B cell (primary cell): ENCODE measurements around the gene ALKAL2. TPM values are rescaled to one million over a fixed set of nuclear protein-coding genes. Genes with fewer than 3 reads are reported as not detected.

Experiments
- ATAC-seq: fragments of 200-7000 bp; cut with Tn5 transposase; one replicate; pipeline ENCODE4 v1.10.0; 2021; ENCODE audit warnings: low read depth, mild to moderate bottlenecking, moderate number of reproducible peaks, moderate library complexity
- CTCF ChIA-PET: fragments of 350-600 bp; sonication (Branson Sonifier 250); formaldehyde crosslinking; loops from one replicate; lab custom pipeline; 2021; ENCODE audit warnings: antibody characterized with exemption, inconsistent platforms; lab: Charles Lee
- POLR2A ChIA-PET: fragments of 350-600 bp; sonication (Branson Sonifier 250); formaldehyde crosslinking; loops from one replicate; lab custom pipeline; 2021; ENCODE audit warnings: antibody characterized with exemption; lab: Charles Lee
- DNase-seq: peaks from one replicate; pipeline ENCODE4 v3.0.0; 2013
- H2AFZ ChIP-seq: 2 replicates; pipeline ENCODE4 v1.6.1; 2012; ENCODE audit warnings: mild to moderate bottlenecking, low read depth, low read length; ENCODE audit not compliant: insufficient read depth, poor library complexity, severe bottlenecking
- H3K27ac ChIP-seq, 2 donors: 1 replicate in 1 of 2; 2 replicates in 1 of 2; pipeline ENCODE4 v1.5.1; 2012 to 2013; ENCODE audit warnings: low read length in 2 of 2, mild to moderate bottlenecking in 2 of 2, moderate library complexity in 1 of 2
- H3K27me3 ChIP-seq, 4 experiments: fragments of 200-600 bp in 1 of 4; sonication (generic) in 1 of 4; replicated peaks in 1 of 4; 1 replicate in 2 of 4; 2 replicates in 2 of 4; pipeline versions ENCODE4 v1.6.1 to v1.7.0; 2013 to 2016; ENCODE audit warnings: low read length in 3 of 4, mild to moderate bottlenecking in 2 of 4, mixed read lengths in 1 of 4, moderate library complexity in 1 of 4; ENCODE audit not compliant: insufficient read depth in 4 of 4, control insufficient read depth in 3 of 4; ENCODE audit errors: control extremely low read depth in 1 of 4
- H3K36me3 ChIP-seq, 2 experiments: replicated peaks in 1 of 2; 1 replicate in 1 of 2; 2 replicates in 1 of 2; pipeline versions ENCODE4 v1.6.1 to v1.7.1; 2013; ENCODE audit warnings: low read length in 1 of 2; ENCODE audit not compliant: insufficient read depth in 2 of 2, control insufficient read depth in 1 of 2; ENCODE audit errors: control extremely low read depth in 1 of 2, extremely low read depth in 1 of 2
- H3K4me1 ChIP-seq, 2 donors: fragments of 200-600 bp in 1 of 2; sonication (generic) in 1 of 2; 1 replicate in 1 of 2; 2 replicates in 1 of 2; pipeline versions ENCODE4 v1.5.1 to v1.6.1; 2013 to 2017; ENCODE audit warnings: low read length in 2 of 2; ENCODE audit not compliant: control insufficient read depth in 2 of 2, insufficient read depth in 2 of 2
- H3K4me2 ChIP-seq: replicated peaks from 2 replicates; pipeline ENCODE3; 2012; ENCODE audit warnings: mild to moderate bottlenecking, low read depth, low read length; ENCODE audit not compliant: poor library complexity, severe bottlenecking
- H3K4me3 ChIP-seq, 5 experiments: fragments of 200-600 bp in 1 of 5; sonication (generic) in 1 of 5; 1 replicate in 3 of 5; 2 replicates in 2 of 5; pipeline versions ENCODE4 v1.5.1 to v1.7.0; 2011 to 2016; ENCODE audit warnings: low read length in 4 of 5, mild to moderate bottlenecking in 4 of 5, low read depth in 2 of 5, control low read depth in 1 of 5, moderate library complexity in 1 of 5; ENCODE audit not compliant: insufficient read depth in 1 of 5; ENCODE audit errors: control extremely low read depth in 1 of 5, extremely low read depth in 1 of 5
- H3K79me2 ChIP-seq: fragments of 200-600 bp; sonication (generic); one replicate; pipeline ENCODE4 v1.6.0; 2016; ENCODE audit warnings: low read length; ENCODE audit not compliant: control insufficient read depth, insufficient read depth
- H3K9ac ChIP-seq: fragments of 200-600 bp; sonication (generic); 2 replicates; pipeline ENCODE4 v1.6.1; 2017; ENCODE audit warnings: mild to moderate bottlenecking, low read length, moderate library complexity
- H3K9me3 ChIP-seq, 3 donors: one replicate each; pipeline versions ENCODE4 v1.6.1 to v1.7.1; 2013; ENCODE audit warnings: low read length in 2 of 3; ENCODE audit not compliant: control insufficient read depth in 2 of 3, insufficient read depth in 1 of 3; ENCODE audit errors: control extremely low read depth in 1 of 3
- H4K20me1 ChIP-seq: 2 replicates; pipeline ENCODE4 v1.6.0; 2012; ENCODE audit warnings: mild to moderate bottlenecking, low read length; ENCODE audit not compliant: insufficient read depth, control insufficient read depth, poor library complexity, severe bottlenecking
- H3K27ac Mint-ChIP-seq: one replicate; pipeline ENCODE4 v1.8.0; 2021; ENCODE audit warnings: mixed read lengths
- H3K27me3 Mint-ChIP-seq: one replicate; pipeline ENCODE4 v1.8.0; 2021; ENCODE audit warnings: mixed read lengths
- H3K4me1 Mint-ChIP-seq: one replicate; pipeline ENCODE4 v1.8.0; 2021; ENCODE audit warnings: mixed read lengths
- H3K4me3 Mint-ChIP-seq: one replicate; pipeline ENCODE4 v1.8.0; 2021; ENCODE audit warnings: mixed read lengths
- H3K9me3 Mint-ChIP-seq: one replicate; pipeline ENCODE4 v1.8.0; 2022; ENCODE audit warnings: mixed read lengths; ENCODE audit not compliant: insufficient read depth
- EZH2 ChIP-seq: IDR thresholded peaks from 2 replicates; pipeline ENCODE4 v1.6.1; 2012; ENCODE audit warnings: borderline replicate concordance, low read depth, mild to moderate bottlenecking, moderate library complexity, low read length; ENCODE audit not compliant: insufficient read depth, poor library complexity, severe bottlenecking
- WGBS: methylation state at CpG from one replicate; pipeline ENCODE4 v1.1.5; 2013; ENCODE audit warnings: missing lambda C conversion rate; ENCODE audit not compliant: insufficient coverage; 5-methylcytosine and 5-hydroxymethylcytosine counted together
- intact Hi-C: fragments of 100-400 bp; cut with micrococcal nuclease; formaldehyde crosslinking; loops from one replicate; pipeline ENCODE4 v1.10.0; 2022
- polyA plus RNA-seq: library from polyadenylated mRNA; depleted of rRNA; stranded (reverse); fragments of >200 nt; gene quantifications from 2 replicates; pipeline ENCODE4 v1.2.3, GENCODE V29; 2012
- total RNA-seq, 2 donors: library from RNA; stranded (reverse); fragments of 120-200 nt in 1 of 2; gene quantifications; 1 replicate in 1 of 2; 2 replicates in 1 of 2; pipeline versions ENCODE4 v1.2.3 to v1.2.4, GENCODE V29; 2013 to 2022
- TF ChIP-seq, protein P1 (sequence below): fragments of 200-600 bp; IDR thresholded peaks from one replicate; pipeline ENCODE4 v1.8.0; 2022; ENCODE audit warnings: antibody characterized with exemption, mild to moderate bottlenecking

The ALKAL2 gene
- total and polyA plus RNA-seq, 2 donors (not counting 1 experiment from before 2014, with no cell fraction given): 0.79 to 5.3 TPM

DNA sequence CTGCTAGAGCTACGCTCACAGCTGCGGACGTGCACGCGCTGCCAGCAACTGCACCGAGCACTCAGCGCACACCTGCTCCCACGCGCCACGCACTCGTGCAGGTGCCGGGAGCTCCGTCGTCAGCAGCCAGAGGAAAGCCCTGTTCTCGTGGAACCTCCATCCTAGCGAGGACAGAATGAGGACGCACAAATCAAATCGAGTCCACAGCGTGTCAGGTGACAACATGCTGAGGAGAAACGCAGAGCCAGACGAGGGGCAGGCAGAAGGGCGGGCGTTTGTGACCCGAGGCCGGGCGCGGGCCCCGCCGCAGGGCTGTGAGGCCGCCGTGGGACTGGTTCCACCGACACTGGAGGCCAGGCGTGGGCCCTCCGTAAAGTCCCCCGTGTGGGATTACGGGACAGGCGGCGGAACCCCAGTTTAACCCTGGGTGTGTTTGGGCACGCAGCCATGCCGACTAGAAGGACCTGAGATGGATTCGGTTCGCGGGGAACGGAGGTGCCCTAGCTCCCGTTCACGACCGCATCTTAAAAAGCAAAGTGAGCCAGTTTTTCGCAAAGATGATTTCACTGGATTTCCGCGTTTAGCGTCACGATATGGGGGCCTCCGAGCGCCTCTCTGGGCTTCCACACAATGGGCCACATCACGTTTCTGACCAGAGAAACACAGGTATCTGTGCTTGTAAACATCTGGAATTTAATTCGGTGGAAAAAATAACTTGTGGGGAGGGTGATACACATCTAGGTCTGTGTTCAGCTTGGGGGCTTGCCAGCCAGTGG lies 26.9 kb upstream of the ALKAL2 start:
- Histone ChIP-seq H3K9ac (no peak overlapping the region), H3K9me3 (peaks cover 0 to 20% (median 0%) of the 10 kb centered on the region in 3 donors), H3K4me1 (no peaks in the 10 kb centered on the region), H3K4me2 (no peak overlapping the region), H3K4me3 (no peak overlapping the region), H3K27ac (no peak overlapping the region), H3K36me3 (no peaks in the 10 kb centered on the region), H3K27me3 (peaks cover 0 to 3% (median 0%) of the 10 kb centered on the region in 4 experiments), H3K79me2 (no peaks in the 10 kb centered on the region), H2AFZ (no peak overlapping the region), H4K20me1 (no peaks in the 10 kb centered on the region)
- TF ChIP-seq, protein P1, sequence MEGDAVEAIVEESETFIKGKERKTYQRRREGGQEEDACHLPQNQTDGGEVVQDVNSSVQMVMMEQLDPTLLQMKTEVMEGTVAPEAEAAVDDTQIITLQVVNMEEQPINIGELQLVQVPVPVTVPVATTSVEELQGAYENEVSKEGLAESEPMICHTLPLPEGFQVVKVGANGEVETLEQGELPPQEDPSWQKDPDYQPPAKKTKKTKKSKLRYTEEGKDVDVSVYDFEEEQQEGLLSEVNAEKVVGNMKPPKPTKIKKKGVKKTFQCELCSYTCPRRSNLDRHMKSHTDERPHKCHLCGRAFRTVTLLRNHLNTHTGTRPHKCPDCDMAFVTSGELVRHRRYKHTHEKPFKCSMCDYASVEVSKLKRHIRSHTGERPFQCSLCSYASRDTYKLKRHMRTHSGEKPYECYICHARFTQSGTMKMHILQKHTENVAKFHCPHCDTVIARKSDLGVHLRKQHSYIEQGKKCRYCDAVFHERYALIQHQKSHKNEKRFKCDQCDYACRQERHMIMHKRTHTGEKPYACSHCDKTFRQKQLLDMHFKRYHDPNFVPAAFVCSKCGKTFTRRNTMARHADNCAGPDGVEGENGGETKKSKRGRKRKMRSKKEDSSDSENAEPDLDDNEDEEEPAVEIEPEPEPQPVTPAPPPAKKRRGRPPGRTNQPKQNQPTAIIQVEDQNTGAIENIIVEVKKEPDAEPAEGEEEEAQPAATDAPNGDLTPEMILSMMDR: no peak
- no peak for TF ChIP-seq EZH2
- Mint-ChIP-seq H3K4me1 (no peaks in the 10 kb centered on the region), H3K27me3 (peaks cover 4% of the 10 kb centered on the region), H3K4me3 (no peak overlapping the region), H3K27ac (no peak overlapping the region), H3K9me3 (no peaks in the 10 kb centered on the region)
- intact Hi-C loops: no loop called here
- DNase-seq (no peak), ATAC-seq (no peak)
- 94% methylated on average over 56 of the region's 56 CpGs for WGBS
- POLR2A ChIA-PET: no interaction called here
- CTCF ChIA-PET: no interaction called here

DNA sequence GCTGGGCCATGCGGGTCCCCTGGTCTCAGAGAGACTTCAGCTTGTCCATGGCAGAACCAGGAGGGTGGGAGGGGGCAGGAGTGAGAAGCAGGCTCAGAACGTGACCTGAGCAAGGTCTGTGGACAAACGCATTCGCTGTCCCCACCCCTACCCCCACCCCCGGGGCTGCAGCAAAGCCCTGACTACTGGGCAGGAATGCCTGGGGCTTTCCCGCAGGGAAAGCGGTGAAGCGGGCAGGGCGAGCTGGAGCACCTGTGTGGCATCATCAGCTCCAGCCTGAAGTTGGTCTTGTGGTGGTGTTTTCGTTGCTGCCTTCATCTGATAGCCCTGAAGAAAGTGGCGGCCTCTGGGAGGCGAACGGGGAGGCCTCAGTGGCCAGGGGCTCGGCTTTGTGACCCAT lies 26.1 kb upstream of the ALKAL2 start:
- no peak for ATAC-seq
- intact Hi-C loops: no loop called here

More for the DNA sequence above, 26.1 kb upstream of the ALKAL2 start:
- no peaks in the 10 kb centered on the region for H3K9me3 Mint-ChIP-seq
- WGBS: 89% methylated on average over 8 of the region's 14 CpGs
- H3K9ac ChIP-seq: no peak overlapping the region
- no peak overlapping the region for H3K27ac Mint-ChIP-seq
- no peaks in the 10 kb centered on the region for H4K20me1 ChIP-seq
- H3K4me2 ChIP-seq: no peak overlapping the region
- H2AFZ ChIP-seq: no peak overlapping the region
- H3K27ac ChIP-seq: no peak overlapping the region
- DNase-seq: no peak
- no peak overlapping the region for H3K4me3 Mint-ChIP-seq
- peaks cover 0 to 16% (median 0%) of the 10 kb centered on the region in 3 donors for H3K9me3 ChIP-seq
- H3K27me3 ChIP-seq: peaks cover 0 to 3% (median 0%) of the 10 kb centered on the region in 4 experiments
- POLR2A ChIA-PET: no interaction called here
- peaks cover 4% of the 10 kb centered on the region for H3K27me3 Mint-ChIP-seq
- no peak for TF ChIP-seq EZH2
- TF ChIP-seq, protein P1: no peak
- H3K4me1 ChIP-seq: no peaks in the 10 kb centered on the region
- no peaks in the 10 kb centered on the region for H3K36me3 ChIP-seq
- H3K79me2 ChIP-seq: no peaks in the 10 kb centered on the region
- CTCF ChIA-PET: no interaction called here
- peaks cover 6% of the 10 kb centered on the region for H3K4me1 Mint-ChIP-seq
- H3K4me3 ChIP-seq: no peak overlapping the region
